ENCODE measurements around the gene SUFU. TPM values are rescaled to one million over a fixed set of nuclear protein-coding genes. Genes with fewer than 3 reads are reported as not detected.
A peak's percentile ranks its signal among the peaks of the same experiment; 100 is the strongest.

The SUFU gene
- total and polyA plus RNA-seq, 2 of the 4 experiments (the other 2 are of a cell fraction): 2.2 to 11.0 TPM

- peak overlapping the region; percentile 45 to 64 for H4K8ac ChIP-seq (ENCODE audit: low read depth in 2 of 2, low read length in 2 of 2)
- H4K91ac ChIP-seq (ENCODE audit: insufficient read depth, low read depth, low read length): peak overlapping the region; percentile 93; the same call in 1 of the 2 replicates
- in situ Hi-C loops (cut with MboI; ENCODE audit: low sequenced_read_pairs): no loop called here
- no TSS peak for BruUV-seq (replicated peaks)
- H2AFZ ChIP-seq (replicated peaks; ENCODE audit: low read length, poor library complexity): peak overlapping the region; percentile 15
- CTCF ChIA-PET: no interaction called here
- no peaks in the 10 kb centered on the region for H3K27me3 ChIP-seq (ENCODE audit: control insufficient read depth, insufficient read depth, low read length)
- no peak for DNase-seq
- TF ChIP-seq CEBPB (IDR thresholded peaks at IDR 0.05; ENCODE audit: low read depth, low read length): peak; percentile 72; the same call in 1 of the 2 replicates
- no peak for TF ChIP-seq ELK1 (IDR thresholded peaks at IDR 0.05; ENCODE audit: borderline replicate concordance, low read depth, low read length)
- no peaks in the 10 kb centered on the region for H4K20me1 ChIP-seq (ENCODE audit: insufficient read depth, low read length)
- no peak overlapping the region for H3K9ac ChIP-seq (ENCODE audit: low read depth, low read length)
- peak overlapping the region; percentile 57; the same call in 1 of the 2 replicates for H3K23ac ChIP-seq (ENCODE audit: low read depth, low read length)
- dilution Hi-C loops (cut with HindIII; ENCODE audit: low sequenced_read_pairs, unreplicated experiment): no loop called here
- peak overlapping the region; percentile 26; the same call in 1 of the 2 replicates for H3K56ac ChIP-seq (ENCODE audit: extremely low read depth, insufficient read depth, low read length)
- peaks cover 46% of the 10 kb centered on the region for H3K4me1 ChIP-seq (ENCODE audit: control insufficient read depth, insufficient read depth, low read length)
- WGBS, 2 experiments (ENCODE audit: extremely low coverage in 2 of 2, insufficient read length in 1 of 2): no CpG with 5 or more reads among the region's 4 CpGs
- H3K36me3 ChIP-seq (ENCODE audit: control insufficient read depth, insufficient read depth, low read length): peaks cover 29% of the 10 kb centered on the region
- H3K4me2 ChIP-seq (ENCODE audit: low read depth, low read length): 0 out of 2 replicates have a peak overlapping the region, but pooled peaks have one; percentile 5
- H3K9me1 ChIP-seq (ENCODE audit: insufficient read depth, low read length): peaks cover 41% of the 10 kb centered on the region
- peak; percentile 62 for ATAC-seq (ENCODE audit: low read depth)
- no peaks in the 10 kb centered on the region for H3K9me3 ChIP-seq (ENCODE audit: control insufficient read depth, insufficient read depth, low read length)
- POLR2A ChIA-PET (ENCODE audit: unreplicated experiment): interaction anchor here (0.6 kb wide), 1 partner anchor 36 kb away, joined by 3 read pairs; no protein-coding TSS in a partner anchor
- H3K4ac ChIP-seq (ENCODE audit: low read depth, low read length): peak overlapping the region; percentile 43; the same call in 1 of the 2 replicates
- peaks cover 14 to 53% of the 10 kb centered on the region in 2 experiments; a peak in 3 of 4 replicates for H3K79me1 ChIP-seq (ENCODE audit: low read depth in 1 of 2, low read length in 2 of 2)
- peak overlapping the region; percentile 91 for H2BK120ac ChIP-seq (ENCODE audit: low read depth, low read length)
- peak overlapping the region; percentile 28 for H4K5ac ChIP-seq (ENCODE audit: low read depth, low read length)
- peak overlapping the region; percentile 43 for H3K18ac ChIP-seq (ENCODE audit: low read depth, low read length)
- peak overlapping the region; percentile 59 for H3K14ac ChIP-seq (replicated peaks; ENCODE audit: low read depth, low read length)
- H2BK15ac ChIP-seq (ENCODE audit: low read depth, low read length): peak overlapping the region; percentile 70; the same call in 2 of the 3 replicates
- intact Hi-C loops (cut with micrococcal nuclease): no loop called here
- peak overlapping the region; percentile 99 for H2AK5ac ChIP-seq (ENCODE audit: low read depth, low read length)
- peak overlapping the region; percentile 68 for H2BK20ac ChIP-seq (ENCODE audit: low read depth, low read length)
- H3K27ac ChIP-seq (ENCODE audit: insufficient read depth, low read length): peak overlapping the region; percentile 83
- H3K4me3 ChIP-seq (ENCODE audit: insufficient read depth, low read depth, low read length): no peak overlapping the region
- H2BK5ac ChIP-seq (ENCODE audit: low read depth, low read length, poor library complexity, severe bottlenecking): peak overlapping the region; percentile 86
- peak overlapping the region; percentile 89 for H2AK9ac ChIP-seq (replicated peaks; ENCODE audit: low read depth, low read length, poor library complexity)
These were observed 98.7 kb downstream of the SUFU start for GRCh38 chr10:102602272-102603045.

Measured in IMR-90 (cell line).